Naive B cell (primary cell): ENCODE results near the gene DHTKD1. TPM values are rescaled to one million over a fixed set of nuclear protein-coding genes. Genes with fewer than 3 reads are reported as not detected.

ENCODE experiments used
- ATAC-seq, 2 donors: fragments of 150-1000 bp; cut with Tn5 transposase; 2 replicates each; pipeline ENCODE4 v1.10.0; 2021; ENCODE audit warnings: low read depth in 2 of 2, mild to moderate bottlenecking in 2 of 2, moderate library complexity in 2 of 2
- DNase-seq: peaks from one replicate; pipeline ENCODE4 v3.0.0; 2022
- H3K27ac Mint-ChIP-seq, 6 donors: one replicate each; pipeline ENCODE4 v1.8.0; 2020 to 2022; ENCODE audit warnings: mild to moderate bottlenecking in 6 of 6, mixed read lengths in 6 of 6, moderate library complexity in 5 of 6, inconsistent platforms in 2 of 6
- H3K27me3 Mint-ChIP-seq, 3 donors: one replicate each; pipeline ENCODE4 v1.8.0; 2021 to 2022; ENCODE audit warnings: mixed read lengths in 3 of 3, mild to moderate bottlenecking in 1 of 3
- H3K36me3 Mint-ChIP-seq, 2 donors: one replicate each; pipeline ENCODE4 v1.8.0; 2020 to 2022; ENCODE audit warnings: mixed read lengths in 2 of 2, inconsistent platforms in 1 of 2, mild to moderate bottlenecking in 1 of 2
- H3K4me1 Mint-ChIP-seq, 3 donors: one replicate each; pipeline ENCODE4 v1.8.0; 2020 to 2022; ENCODE audit warnings: mixed read lengths in 3 of 3, inconsistent platforms in 1 of 3, mild to moderate bottlenecking in 1 of 3, moderate library complexity in 1 of 3
- H3K4me3 Mint-ChIP-seq, 8 donors: one replicate each; pipeline ENCODE4 v1.8.0; 2020 to 2022; ENCODE audit warnings: mild to moderate bottlenecking in 8 of 8, mixed read lengths in 8 of 8, moderate library complexity in 8 of 8, inconsistent platforms in 2 of 8
- H3K9me3 Mint-ChIP-seq, 7 donors: one replicate each; pipeline ENCODE4 v1.8.0; 2020 to 2022; ENCODE audit warnings: mixed read lengths in 7 of 7, mild to moderate bottlenecking in 5 of 7, inconsistent platforms in 2 of 7, moderate library complexity in 1 of 7
- polyA plus RNA-seq, 6 donors: library from polyadenylated mRNA; unstranded; fragments of 300-500 nt; fragmentation: Illumina TruSeq; gene quantifications; one replicate each; pipeline ENCODE4 v1.2.3, GENCODE V29; 2021; ENCODE audit warnings: low read depth in 6 of 6

The DHTKD1 gene, protein sequence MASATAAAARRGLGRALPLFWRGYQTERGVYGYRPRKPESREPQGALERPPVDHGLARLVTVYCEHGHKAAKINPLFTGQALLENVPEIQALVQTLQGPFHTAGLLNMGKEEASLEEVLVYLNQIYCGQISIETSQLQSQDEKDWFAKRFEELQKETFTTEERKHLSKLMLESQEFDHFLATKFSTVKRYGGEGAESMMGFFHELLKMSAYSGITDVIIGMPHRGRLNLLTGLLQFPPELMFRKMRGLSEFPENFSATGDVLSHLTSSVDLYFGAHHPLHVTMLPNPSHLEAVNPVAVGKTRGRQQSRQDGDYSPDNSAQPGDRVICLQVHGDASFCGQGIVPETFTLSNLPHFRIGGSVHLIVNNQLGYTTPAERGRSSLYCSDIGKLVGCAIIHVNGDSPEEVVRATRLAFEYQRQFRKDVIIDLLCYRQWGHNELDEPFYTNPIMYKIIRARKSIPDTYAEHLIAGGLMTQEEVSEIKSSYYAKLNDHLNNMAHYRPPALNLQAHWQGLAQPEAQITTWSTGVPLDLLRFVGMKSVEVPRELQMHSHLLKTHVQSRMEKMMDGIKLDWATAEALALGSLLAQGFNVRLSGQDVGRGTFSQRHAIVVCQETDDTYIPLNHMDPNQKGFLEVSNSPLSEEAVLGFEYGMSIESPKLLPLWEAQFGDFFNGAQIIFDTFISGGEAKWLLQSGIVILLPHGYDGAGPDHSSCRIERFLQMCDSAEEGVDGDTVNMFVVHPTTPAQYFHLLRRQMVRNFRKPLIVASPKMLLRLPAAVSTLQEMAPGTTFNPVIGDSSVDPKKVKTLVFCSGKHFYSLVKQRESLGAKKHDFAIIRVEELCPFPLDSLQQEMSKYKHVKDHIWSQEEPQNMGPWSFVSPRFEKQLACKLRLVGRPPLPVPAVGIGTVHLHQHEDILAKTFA
- polyA plus RNA-seq, result 10 to 100 TPM; 22.2 to 48.7 (median 29.3) TPM

DNA sequence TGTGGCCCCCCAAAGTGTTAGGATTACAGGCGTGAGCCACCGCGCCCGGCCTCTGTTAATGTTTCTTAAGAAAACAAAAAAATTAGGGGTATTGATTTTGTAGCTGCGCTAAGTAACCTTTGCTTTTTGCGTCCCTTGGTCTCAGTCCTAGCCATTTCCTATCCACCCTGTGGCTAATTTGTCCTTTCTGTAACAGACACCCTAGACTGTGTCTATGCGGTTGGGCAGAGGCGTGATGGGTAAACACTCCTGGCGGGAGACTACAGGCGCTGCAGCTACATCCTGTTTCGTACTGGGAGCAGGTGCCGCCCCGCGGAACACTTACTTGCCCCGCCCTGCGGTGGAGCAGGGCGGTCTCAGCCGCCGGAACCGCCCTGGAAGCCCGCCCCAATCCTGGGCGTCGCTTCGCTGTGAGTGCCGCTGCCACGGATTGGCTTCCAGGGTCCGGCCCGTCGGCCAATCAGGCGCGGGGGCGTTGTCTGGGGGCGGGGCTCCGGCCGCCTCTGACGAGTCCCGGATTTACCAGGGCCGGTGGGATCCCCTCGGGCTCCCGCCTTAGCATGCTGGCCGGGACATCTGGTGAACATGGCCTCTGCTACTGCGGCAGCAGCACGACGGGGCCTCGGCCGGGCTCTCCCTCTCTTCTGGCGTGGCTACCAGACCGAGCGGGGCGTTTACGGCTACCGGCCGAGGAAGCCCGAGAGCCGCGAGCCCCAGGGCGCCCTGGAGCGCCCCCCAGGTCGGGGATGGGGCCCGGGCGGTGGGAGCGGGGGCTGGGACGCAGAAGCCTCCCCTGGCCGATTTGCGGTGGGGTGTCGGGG is at the start of gene DHTKD1:
Gene DHTKD1, plus strand, starts transcription at position 506 of the 821 bp plus-strand sequence. Its CDS starts 80 bp downstream, at position 586.
- Mint-ChIP-seq H3K4me1 (peaks cover 13 to 42% (median 29%) of the 10 kb centered on the region in 3 donors), H3K27ac (peak within 1 kb of the TSS; percentile 90 to 99 (median 98)), H3K4me3 (peak within 1 kb of the TSS; percentile 81 to 98 (median 94)), H3K36me3 (no peaks in the 10 kb centered on the region), H3K27me3 (no peaks in the 10 kb centered on the region), H3K9me3 (no peaks in the 10 kb centered on the region)
- DNase-seq, result peak; percentile 99
- ATAC-seq, result peak; percentile 95

DNA sequence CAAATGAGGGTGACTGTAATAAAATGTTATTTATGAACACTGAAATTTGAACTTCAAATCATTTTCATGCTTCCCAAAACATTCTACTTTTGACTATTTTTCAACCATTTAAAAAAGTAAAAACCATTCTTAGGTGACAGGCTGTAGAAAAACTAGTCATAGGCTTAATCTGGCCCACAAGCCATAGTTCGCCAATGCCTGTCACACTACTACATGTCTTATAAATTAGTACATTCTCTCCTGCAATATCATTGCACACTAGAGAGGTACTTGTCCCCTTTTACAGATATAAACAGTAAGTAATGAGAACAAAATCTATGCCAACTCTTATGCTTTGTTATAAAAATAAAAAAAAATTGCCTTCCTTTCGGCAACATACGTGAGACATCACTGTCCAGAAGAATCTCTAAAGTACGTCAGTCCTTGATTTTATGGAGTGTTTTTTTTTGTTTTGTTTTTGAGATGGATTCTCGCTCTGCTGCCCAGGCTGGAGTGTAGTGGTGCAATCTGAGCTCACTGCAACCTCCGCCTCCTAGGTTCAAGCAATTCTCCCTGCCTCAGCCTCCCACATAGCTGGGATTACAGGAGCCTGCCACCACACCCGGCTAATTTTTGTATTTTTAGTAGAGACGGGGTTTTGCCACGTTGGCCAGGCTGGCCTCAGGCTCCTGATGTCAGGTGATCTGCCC is 49.3 kb upstream of the DHTKD1 start:
- Mint-ChIP-seq H3K27me3 (no peaks in the 10 kb centered on the region), H3K4me1 (peaks cover 16 to 37% (median 32%) of the 10 kb centered on the region in 3 donors), H3K4me3 (no peak overlapping the region), H3K36me3 (no peaks in the 10 kb centered on the region), H3K9me3 (no peaks in the 10 kb centered on the region), H3K27ac (peak overlapping the region in 1 of 6 donors; percentile 24)
- DNase-seq (no peak), ATAC-seq (no peak)

DNA sequence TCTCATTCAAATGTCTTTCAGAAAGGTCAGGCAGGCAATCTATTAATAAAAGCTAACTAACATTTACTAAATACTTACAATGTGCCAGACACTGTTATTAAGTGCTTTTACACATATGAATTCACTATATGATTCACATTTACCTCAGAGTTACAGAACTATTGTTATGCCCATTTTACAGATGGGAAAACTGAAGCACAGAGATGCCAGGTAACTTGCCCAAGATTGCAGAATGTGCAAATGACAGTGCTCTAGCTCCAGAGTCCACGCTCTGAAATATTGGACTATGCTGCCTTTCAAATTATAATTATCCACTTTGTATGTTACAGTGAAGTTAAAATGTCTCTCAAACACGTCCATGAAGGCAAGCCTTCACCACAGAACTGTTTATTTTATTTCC is 48.2 kb upstream of the DHTKD1 start:
- DNase-seq, result no peak
- H3K4me3 Mint-ChIP-seq, result peak overlapping the region in 1 of 8 donors; percentile 6
- H3K27ac Mint-ChIP-seq, result peak overlapping the region in 5 of 6 donors; percentile 2 to 88 (median 54)
- ATAC-seq, result no peak
- H3K27me3 Mint-ChIP-seq, result no peaks in the 10 kb centered on the region
- peaks cover 12 to 37% (median 28%) of the 10 kb centered on the region in 3 donors for H3K4me1 Mint-ChIP-seq
- no peaks in the 10 kb centered on the region for H3K9me3 Mint-ChIP-seq
- H3K36me3 Mint-ChIP-seq, result no peaks in the 10 kb centered on the region

DNA sequence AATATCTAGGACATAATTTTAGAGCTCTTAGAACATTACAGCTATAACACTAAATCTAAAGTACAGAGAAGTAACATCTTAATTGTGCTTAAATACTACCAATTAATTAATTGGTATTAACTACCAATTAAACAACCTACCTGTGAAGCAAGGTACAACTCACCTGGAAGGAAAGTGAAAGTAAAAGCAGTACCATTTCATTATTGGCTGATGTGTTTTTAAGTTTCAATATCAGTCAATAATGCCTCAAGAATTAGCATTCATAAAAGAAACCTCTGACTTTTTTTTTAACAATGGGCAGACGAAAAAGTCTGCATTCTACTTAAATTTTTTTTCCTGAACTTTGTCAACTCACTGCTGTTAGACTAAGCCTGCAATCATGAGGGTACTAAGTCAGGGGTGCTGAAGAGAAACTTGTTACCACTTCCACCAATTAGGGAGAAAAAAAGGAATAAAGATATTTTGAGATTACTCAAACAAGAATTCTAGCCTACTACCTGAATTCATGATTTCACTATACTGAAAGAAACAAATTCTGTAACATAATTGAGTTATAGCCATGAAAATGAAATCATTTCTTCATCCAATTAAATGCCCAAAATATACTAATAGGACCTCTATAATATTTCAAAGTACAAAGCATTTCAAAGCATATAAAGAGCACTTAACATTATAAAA is 46.0 kb upstream of the DHTKD1 start:
- Mint-ChIP-seq H3K4me3 (peak overlapping the region in 3 of 8 donors; percentile 8 to 71 (median 52)), H3K36me3 (peaks cover 0 to 3% of the 10 kb centered on the region in 2 donors), H3K4me1 (peaks cover 16 to 39% (median 39%) of the 10 kb centered on the region in 3 donors), H3K27me3 (no peaks in the 10 kb centered on the region), H3K27ac (peak overlapping the region in 5 of 6 donors; percentile 30 to 69 (median 54)), H3K9me3 (no peaks in the 10 kb centered on the region)
- ATAC-seq (peak; percentile 52 to 56), DNase-seq (peak; percentile 3)

DNA sequence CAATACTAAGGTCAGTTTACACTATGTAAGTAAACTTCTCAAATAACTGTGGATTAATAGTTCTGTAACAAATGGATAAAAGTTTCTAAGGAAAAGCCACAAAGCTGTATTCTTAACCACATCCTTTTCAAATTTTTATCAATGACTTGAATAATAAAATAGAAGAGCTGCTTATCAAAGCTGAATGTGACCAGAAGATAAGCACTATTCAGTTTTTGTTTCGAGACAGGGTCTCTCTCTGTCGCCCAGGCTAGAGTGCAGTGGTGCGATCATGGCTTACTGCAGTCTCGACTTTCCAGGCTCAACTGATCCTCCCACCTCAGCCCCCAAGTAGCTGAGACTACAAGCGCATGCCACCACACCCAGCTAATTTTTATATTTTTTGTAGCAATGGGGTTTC is 43.2 kb upstream of the DHTKD1 start:
- DNase-seq, result no peak
- Mint-ChIP-seq H3K27me3 (no peaks in the 10 kb centered on the region), H3K9me3 (no peaks in the 10 kb centered on the region), H3K27ac (peak overlapping the region in 2 of 6 donors; percentile 15 to 32), H3K4me3 (no peak overlapping the region), H3K36me3 (peaks cover 4 to 16% of the 10 kb centered on the region in 2 donors), H3K4me1 (peaks cover 21 to 39% (median 38%) of the 10 kb centered on the region in 3 donors)
- no peak for ATAC-seq

DNA sequence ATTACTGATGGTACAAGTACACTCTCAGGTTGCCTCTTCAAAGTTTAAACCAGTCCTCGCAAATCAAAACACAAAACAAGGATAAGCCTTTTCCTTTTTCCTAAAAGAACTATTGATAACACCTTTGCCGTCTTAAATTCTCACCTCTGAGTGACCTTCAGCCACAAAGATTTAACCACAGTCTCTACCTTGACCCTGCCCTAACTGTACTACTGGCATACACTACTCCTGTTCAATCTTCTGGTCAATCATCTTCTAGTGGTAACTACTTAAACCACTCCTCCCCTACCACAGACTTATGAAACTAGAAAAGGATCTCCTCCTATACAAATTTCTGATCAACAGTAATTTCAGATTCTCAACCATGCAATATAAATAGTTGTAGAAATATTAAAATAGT is 41.2 kb upstream of the DHTKD1 start:
- Mint-ChIP-seq H3K27ac (peak overlapping the region in 5 of 6 donors; percentile 7 to 94 (median 14)), H3K9me3 (no peaks in the 10 kb centered on the region), H3K4me1 (peaks cover 14 to 26% (median 20%) of the 10 kb centered on the region in 3 donors), H3K4me3 (no peak overlapping the region), H3K27me3 (no peaks in the 10 kb centered on the region), H3K36me3 (peaks cover 7 to 16% of the 10 kb centered on the region in 2 donors)
- no peak for ATAC-seq
- no peak for DNase-seq

DNA sequence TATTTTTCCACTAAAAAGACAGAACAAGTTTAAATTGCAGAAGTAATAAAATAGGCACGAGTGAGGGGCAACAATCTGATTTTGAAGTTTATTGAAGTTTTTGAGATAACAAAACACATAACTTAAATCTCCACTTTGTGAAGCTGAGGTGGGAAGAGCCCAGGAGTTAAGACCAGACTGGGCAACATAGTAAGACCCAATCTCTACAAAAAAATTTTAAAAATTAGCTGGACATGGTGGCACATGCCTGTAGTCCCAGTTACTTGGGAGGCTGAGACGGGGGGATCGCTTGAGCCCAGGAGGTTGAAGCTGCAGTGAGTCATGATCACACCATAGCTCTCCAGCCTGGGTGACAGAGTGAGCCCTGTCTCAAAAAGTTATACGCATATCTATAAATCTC is 37.4 kb upstream of the DHTKD1 start:
- peaks cover 17 to 20% (median 18%) of the 10 kb centered on the region in 3 donors for H3K4me1 Mint-ChIP-seq
- ATAC-seq (no peak), DNase-seq (no peak)
- no peaks in the 10 kb centered on the region for H3K27me3 Mint-ChIP-seq
- H3K9me3 Mint-ChIP-seq, result no peaks in the 10 kb centered on the region
- peaks cover 14 to 26% of the 10 kb centered on the region in 2 donors for H3K36me3 Mint-ChIP-seq
- no peak overlapping the region for H3K4me3 Mint-ChIP-seq
- peak overlapping the region in 1 of 6 donors; percentile 47 for H3K27ac Mint-ChIP-seq

DNA sequence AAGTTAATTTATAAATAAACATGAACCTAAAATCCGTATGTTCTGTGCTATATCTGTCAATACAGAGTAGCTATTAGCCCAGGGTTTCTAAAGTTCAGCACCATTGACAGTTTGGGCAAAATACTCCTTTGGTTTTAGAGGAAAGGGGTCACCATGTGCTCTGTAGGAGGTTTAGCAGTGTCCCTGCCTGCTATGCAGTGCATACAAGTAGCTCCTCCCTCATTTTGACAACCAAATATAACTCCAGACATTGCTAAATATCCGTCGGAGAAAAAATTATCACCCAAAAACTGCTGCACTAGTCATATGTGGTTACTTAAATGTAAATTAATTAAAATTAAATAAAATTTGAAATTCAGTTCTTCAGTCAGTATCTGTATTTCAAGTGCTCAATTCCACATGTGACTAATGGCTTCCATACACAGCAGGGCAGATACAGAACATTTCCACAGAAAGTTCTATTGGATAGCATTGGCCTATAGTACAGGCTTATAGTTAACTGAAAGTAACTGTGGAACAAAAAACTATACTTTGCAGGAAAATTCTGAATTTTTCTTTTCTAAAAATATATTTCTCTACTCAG is 32.6 kb upstream of the DHTKD1 start:
- no peak overlapping the region for H3K27ac Mint-ChIP-seq

DNA sequence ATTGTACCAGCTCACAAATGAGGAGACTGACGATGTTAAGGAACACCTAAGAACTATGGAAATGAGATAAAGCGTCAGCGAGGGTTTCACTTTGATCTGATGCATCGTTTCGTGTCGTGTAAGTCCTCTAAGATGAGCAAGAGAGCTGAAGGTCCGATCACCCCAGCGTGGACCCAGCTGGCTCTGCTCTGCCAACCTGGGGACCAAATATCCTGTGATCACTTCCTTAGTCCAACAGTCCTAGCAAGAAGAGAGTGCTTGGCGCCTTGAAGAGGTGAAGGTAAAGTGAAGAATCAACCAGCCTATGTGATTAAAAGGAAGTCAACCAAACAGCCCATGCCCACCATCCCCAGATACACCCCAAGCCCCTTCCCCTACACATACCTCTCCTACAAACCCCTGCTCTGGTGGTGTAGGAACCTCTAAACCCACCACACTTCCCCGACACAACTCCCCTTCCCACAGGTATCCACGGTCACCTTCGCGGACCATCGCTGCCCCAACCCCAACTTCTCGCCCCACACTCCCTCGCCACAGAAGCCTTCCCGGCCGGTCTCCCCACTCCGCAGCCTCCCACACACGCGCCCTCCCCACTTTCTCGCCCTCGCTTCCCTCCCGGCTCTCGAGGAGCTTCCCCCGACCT is 26.9 kb upstream of the DHTKD1 start:
- Mint-ChIP-seq H3K27ac (peak overlapping the region; percentile 97 to 100 (median 99)), H3K36me3 (no peaks in the 10 kb centered on the region), H3K4me3 (peak overlapping the region; percentile 92 to 99 (median 97)), H3K27me3 (no peaks in the 10 kb centered on the region), H3K4me1 (peaks cover 31 to 44% (median 40%) of the 10 kb centered on the region in 3 donors), H3K9me3 (no peaks in the 10 kb centered on the region)
- DNase-seq (peak; percentile 18), ATAC-seq (peak in 1 of 2 donors; percentile 7)

More for the DNA sequence above, 32.6 kb upstream of the DHTKD1 start:
- ATAC-seq (no peak), DNase-seq (no peak)
- Mint-ChIP-seq H3K36me3 (peaks cover 9 to 10% of the 10 kb centered on the region in 2 donors), H3K27me3 (no peaks in the 10 kb centered on the region), H3K4me1 (peaks cover 17 to 40% (median 28%) of the 10 kb centered on the region in 3 donors), H3K4me3 (no peak overlapping the region), H3K9me3 (no peaks in the 10 kb centered on the region)

DNA sequence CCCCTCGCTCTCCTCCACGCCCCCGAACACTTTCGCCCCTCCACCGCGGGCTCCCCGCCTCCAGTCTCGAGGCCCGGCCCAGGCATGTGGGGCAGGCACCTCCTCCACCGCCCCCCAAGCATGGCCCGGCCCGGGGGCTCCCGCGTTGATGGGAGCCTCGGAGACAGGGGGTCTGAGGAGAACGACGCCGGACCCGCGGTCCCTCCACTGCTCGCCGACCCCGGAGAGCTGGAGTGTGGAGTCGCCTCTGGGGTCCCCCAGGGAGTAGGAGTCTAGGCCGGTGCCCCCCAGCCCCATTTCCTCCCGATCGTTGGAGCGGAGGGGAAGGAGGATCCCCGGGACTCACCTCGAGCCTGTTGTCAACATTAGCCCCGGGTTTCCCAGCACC is 26.4 kb upstream of the DHTKD1 start:
- peak; percentile 24 for ATAC-seq
- H3K27ac Mint-ChIP-seq, result peak overlapping the region; percentile 97 to 100 (median 99)
- peak overlapping the region; percentile 92 to 99 (median 97) for H3K4me3 Mint-ChIP-seq
- DNase-seq, result peak; percentile 51
- peaks cover 32 to 44% (median 40%) of the 10 kb centered on the region in 3 donors for H3K4me1 Mint-ChIP-seq
- no peaks in the 10 kb centered on the region for H3K27me3 Mint-ChIP-seq
- H3K9me3 Mint-ChIP-seq, result no peaks in the 10 kb centered on the region
- no peaks in the 10 kb centered on the region for H3K36me3 Mint-ChIP-seq
